ENCODE data around the gene DOK5.

The DOK5 gene

DNA sequence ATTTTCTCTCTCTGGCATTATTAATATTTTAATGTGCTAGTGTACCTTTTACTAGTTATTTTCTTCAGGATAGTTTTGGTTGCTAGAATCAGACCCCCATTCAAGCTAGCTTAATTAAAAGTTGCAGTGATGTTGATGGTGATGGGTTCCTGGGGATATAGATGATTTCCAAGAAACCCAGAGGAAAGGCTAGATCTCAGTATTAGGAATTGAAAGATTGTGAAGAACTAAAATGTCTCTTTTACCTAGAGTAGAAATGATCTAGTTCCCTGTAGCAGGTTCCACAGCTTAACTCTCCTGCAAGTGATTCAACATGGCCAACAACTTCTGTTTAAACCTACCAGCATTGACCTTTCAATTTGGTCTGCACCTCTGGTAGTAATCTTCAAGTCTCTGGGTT is 78.6 kb downstream of the DOK5 start:
- TF ChIP-seq, protein P1, sequence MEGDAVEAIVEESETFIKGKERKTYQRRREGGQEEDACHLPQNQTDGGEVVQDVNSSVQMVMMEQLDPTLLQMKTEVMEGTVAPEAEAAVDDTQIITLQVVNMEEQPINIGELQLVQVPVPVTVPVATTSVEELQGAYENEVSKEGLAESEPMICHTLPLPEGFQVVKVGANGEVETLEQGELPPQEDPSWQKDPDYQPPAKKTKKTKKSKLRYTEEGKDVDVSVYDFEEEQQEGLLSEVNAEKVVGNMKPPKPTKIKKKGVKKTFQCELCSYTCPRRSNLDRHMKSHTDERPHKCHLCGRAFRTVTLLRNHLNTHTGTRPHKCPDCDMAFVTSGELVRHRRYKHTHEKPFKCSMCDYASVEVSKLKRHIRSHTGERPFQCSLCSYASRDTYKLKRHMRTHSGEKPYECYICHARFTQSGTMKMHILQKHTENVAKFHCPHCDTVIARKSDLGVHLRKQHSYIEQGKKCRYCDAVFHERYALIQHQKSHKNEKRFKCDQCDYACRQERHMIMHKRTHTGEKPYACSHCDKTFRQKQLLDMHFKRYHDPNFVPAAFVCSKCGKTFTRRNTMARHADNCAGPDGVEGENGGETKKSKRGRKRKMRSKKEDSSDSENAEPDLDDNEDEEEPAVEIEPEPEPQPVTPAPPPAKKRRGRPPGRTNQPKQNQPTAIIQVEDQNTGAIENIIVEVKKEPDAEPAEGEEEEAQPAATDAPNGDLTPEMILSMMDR (conservative IDR thresholded peaks at IDR 0.05; ENCODE audit: low read depth, low read length) = no peak
- DNase-seq (ENCODE audit: low read depth) = no peak
- H3K4me3 ChIP-seq (ENCODE audit: low read depth, low read length) = no peak overlapping the region

DNA sequence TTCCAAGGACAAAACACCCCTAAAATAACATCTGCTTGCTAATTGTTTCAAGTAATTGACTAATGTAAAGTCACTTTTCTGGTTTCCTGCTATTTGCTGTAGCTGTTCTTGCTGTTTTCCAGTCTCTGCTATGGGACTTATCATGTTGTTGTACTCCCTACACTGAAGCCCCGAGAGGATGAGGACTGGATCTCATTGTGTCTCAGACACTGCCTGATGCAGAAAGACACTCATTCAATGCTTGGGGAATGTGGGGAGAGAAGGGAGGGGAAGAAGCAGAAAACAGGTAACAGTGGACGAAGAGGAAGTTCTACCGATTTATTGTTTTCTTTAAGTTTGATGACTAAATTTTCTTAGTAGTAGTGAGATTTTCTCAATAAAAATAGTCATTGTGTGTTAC is 79.8 kb downstream of the DOK5 start:
- no peak for DNase-seq (ENCODE audit: low read depth)
- H3K4me3 ChIP-seq (ENCODE audit: low read depth, low read length) = no peak overlapping the region
- TF ChIP-seq, protein P1 (conservative IDR thresholded peaks at IDR 0.05; ENCODE audit: low read depth, low read length) = no peak

DNA sequence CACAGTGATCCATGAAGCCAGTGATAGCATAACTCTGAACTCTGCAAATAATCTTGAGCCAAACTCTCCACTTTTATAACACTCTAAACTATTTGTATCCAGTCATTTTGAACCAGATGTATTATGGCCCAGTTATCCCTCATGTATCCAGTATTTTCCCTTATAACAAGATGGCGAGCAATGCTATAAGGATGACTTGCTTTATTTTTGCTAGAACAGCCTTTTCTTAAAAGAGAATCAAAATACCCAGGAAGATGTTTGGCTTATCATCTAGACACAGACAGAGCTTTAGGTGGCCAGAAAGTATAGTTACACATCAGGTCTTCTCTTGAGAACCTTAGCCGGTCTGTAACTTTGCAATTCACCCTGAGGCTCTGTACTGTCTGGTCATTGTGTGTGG is 81.0 kb downstream of the DOK5 start:
- no peak overlapping the region for H3K4me3 ChIP-seq (ENCODE audit: low read depth, low read length)
- no peak for DNase-seq (ENCODE audit: low read depth)
- TF ChIP-seq, protein P1 (conservative IDR thresholded peaks at IDR 0.05; ENCODE audit: low read depth, low read length) = no peak

DNA sequence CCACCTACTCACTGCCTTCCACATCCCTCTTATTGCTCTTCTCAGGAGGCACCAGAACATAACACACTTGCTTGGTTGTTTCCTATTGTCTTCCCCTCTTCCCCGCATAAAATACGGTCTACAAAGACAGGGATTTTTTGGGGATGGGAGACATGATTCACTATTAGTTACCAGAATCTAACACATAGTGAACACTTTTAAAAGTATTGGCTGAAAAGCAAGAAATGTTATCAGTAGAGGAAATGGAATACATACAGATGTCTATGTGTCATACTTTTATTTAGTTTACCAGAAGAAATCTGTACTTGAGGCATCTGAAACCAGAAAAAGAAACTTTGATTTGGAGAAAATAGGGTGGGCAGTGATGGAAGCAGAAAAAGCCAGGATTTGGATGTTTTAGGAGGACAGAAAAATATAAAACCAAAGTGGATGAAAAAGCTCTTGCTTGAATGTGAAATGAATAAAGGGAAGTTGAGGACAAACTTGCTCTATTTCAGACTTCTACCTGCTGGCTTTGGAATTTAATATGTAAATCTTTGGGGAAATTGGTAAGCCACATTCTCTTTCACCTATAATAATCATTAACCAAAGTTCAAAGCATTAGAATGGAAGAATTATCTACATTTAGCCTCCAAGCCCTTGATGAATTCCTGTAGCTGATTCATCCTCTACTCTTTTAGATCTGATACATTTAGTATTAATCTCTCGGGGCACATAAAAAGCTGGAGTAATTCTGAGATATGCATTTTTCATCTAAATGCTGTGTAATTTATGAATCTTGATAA is 82.6 kb downstream of the DOK5 start:
- DNase-seq (ENCODE audit: low read depth) = peak; percentile 14
- H3K4me3 ChIP-seq (ENCODE audit: low read depth, low read length) = no peak overlapping the region

DNA sequence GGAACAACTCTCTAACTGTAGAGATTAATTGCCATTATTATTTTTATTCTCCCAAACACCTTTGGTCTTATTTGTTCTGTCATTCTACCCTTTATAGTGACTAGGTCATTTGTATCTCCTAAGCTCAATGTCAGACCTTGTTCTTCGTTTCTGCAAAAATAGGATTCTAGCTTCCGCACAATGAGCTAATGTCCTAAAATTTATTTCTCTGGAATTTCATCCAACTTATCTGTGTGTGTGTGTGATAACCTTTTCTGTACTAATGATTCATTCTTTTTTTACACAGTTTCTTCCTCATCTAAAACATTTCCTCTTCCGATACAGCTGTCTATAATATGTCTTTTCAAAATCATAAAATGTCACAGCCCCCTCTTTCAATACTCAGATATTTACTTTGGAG is 84.5 kb downstream of the DOK5 start:
- no peak overlapping the region for H3K4me3 ChIP-seq (ENCODE audit: low read depth, low read length)
- DNase-seq (ENCODE audit: low read depth) = no peak
- TF ChIP-seq, protein P1 (conservative IDR thresholded peaks at IDR 0.05; ENCODE audit: low read depth, low read length) = no peak

More for the DNA sequence above, 82.6 kb downstream of the DOK5 start:
- TF ChIP-seq, protein P1 (conservative IDR thresholded peaks at IDR 0.05; ENCODE audit: low read depth, low read length) = no peak

DNA sequence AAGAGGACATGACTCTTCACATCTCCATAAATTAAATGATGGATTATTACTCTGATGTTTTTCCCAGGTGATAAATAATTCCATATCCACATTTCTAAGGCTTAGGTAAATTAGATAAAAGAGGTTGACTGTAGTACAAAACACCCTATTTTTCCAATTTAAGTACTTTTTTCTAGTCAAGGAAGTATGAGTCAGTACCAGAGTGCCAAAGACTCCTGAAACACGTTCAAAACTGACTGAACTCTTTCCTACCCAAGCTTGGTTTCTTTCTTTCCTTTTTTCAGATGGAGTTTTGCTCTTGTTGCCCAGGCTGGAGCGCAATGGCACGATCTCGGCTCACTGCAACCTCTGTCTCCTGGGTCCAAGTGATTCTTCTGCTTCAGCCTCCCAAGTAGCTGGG is 85.0 kb downstream of the DOK5 start:
- TF ChIP-seq, protein P1 (conservative IDR thresholded peaks at IDR 0.05; ENCODE audit: low read depth, low read length) = no peak
- no peak overlapping the region for H3K4me3 ChIP-seq (ENCODE audit: low read depth, low read length)
- no peak for DNase-seq (ENCODE audit: low read depth)

DNA sequence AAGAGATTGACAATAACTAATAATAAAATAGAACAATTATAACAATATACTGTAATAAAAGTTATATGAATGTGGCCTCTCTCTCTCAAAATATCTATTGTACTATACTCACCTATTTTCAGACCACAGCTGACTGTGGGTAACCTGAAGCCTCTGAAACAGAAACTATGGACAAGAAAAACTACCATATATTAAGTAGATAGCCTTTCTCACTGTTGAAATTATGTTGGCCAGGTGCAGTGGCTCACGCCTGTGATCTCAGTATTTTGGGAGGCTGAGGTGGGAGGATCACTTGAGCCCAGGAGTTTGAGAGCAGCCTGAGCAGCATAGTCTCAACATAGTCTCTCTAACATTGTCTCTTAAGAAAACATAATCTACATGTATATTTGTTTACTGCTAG is 89.9 kb downstream of the DOK5 start:
- no peak for DNase-seq (ENCODE audit: low read depth)
- TF ChIP-seq, protein P1 (conservative IDR thresholded peaks at IDR 0.05; ENCODE audit: low read depth, low read length) = no peak
- H3K4me3 ChIP-seq (ENCODE audit: low read depth, low read length) = no peak overlapping the region
